ENCODE data around the gene PLD4.

DNA sequence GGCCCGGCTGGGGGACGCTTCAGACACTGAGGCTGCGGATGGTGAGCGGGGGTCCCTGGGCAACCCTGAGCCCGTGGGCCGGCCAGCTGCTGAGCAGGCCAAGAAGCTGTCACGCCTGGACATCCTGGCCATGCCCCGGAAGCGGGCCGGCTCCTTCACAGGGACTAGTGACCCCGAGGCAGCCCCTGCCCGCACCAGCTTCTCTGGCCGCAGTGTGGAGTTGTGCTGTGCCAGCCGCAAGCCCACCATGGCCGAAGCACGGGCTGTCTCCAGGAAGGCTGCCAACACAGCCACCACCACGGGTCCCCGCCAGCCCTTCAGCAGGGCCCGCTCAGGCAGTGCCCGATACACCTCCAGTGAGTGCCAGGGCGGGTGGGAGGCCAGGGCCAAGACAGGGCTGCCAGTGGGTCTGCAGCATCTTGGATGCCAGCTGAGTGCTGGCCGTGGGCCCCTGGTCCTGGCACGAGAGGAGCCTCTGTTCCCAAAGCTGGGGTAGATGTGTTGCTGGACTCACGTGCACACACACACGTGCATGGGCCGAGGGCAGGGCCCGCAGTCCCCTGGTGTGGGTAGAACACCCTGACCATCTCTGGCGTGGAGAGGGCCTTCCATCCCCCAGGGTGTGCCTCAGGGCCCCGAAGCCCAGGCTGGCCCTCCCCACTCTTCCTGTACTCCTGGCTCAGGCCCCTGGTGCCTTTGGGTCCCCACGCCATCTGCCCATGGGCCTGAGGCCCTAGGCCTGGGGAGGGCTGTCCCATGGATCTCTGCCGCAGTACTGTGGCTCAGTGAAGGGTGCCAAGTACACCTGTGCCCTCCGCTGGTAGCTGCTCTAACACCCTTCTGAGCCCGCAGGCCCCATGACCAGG is 36.8 kb upstream of the PLD4 start:
- TF ChIP-seq HDAC2 (IDR thresholded peaks at IDR 0.05) (no peak), CEBPB (tag; IDR thresholded peaks at IDR 0.05) (no peak), SMARCC2 (IDR thresholded peaks at IDR 0.05; ENCODE audit: low read depth) (no peak), SIN3A (IDR thresholded peaks at IDR 0.05; ENCODE audit: borderline replicate concordance in 2 of 2, control insufficient read depth in 1 of 2, low read depth in 2 of 2, low read length in 2 of 2) (no peak), ZNF764 (CRISPR knock-in tag; IDR thresholded peaks at IDR 0.05; ENCODE audit: low read depth) (no peak), EZH2 (IDR thresholded peaks at IDR 0.05; ENCODE audit: borderline replicate concordance, low read depth, low read length) (no peak), GTF2A2 (tag; IDR thresholded peaks at IDR 0.05) (no peak), FOXA3 (CRISPR knock-in tag; conservative IDR thresholded peaks at IDR 0.05 in 1 of 2, IDR thresholded peaks at IDR 0.05 in 1 of 2) (no peak), SMARCB1 (IDR thresholded peaks at IDR 0.05; ENCODE audit: insufficient read length, low read depth) (no peak), BACH1 (tag; IDR thresholded peaks at IDR 0.05) (no peak), KLF13 (tag; IDR thresholded peaks at IDR 0.05; ENCODE audit: borderline replicate concordance, low read depth) (no peak), TBP (optimal IDR thresholded peaks at IDR 0.05; ENCODE audit: low read depth, low read length) (no peak), ZNF274 (IDR thresholded peaks at IDR 0.05; ENCODE audit: borderline replicate concordance, low read depth, low read length) (no peak)
- TF ChIP-seq, protein P1, sequence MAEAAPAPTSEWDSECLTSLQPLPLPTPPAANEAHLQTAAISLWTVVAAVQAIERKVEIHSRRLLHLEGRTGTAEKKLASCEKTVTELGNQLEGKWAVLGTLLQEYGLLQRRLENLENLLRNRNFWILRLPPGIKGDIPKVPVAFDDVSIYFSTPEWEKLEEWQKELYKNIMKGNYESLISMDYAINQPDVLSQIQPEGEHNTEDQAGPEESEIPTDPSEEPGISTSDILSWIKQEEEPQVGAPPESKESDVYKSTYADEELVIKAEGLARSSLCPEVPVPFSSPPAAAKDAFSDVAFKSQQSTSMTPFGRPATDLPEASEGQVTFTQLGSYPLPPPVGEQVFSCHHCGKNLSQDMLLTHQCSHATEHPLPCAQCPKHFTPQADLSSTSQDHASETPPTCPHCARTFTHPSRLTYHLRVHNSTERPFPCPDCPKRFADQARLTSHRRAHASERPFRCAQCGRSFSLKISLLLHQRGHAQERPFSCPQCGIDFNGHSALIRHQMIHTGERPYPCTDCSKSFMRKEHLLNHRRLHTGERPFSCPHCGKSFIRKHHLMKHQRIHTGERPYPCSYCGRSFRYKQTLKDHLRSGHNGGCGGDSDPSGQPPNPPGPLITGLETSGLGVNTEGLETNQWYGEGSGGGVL (CRISPR knock-in tag; IDR thresholded peaks at IDR 0.05) = no peak
